HG03571 (cell line): Measurements from ENCODE around the gene CAMSAP1.
"Not testable (repeated sequence)": the region's sequence is repeated elsewhere in the genome, so short reads cannot be mapped to it uniquely, and the experiment has no call there.

Experiments used
- ATAC-seq: cut with Tn5 transposase; IDR thresholded peaks from one replicate; pipeline ENCODE4 v1.9.1; 2021; ENCODE audit not compliant: unreplicated experiment

Gene CAMSAP1, protein sequence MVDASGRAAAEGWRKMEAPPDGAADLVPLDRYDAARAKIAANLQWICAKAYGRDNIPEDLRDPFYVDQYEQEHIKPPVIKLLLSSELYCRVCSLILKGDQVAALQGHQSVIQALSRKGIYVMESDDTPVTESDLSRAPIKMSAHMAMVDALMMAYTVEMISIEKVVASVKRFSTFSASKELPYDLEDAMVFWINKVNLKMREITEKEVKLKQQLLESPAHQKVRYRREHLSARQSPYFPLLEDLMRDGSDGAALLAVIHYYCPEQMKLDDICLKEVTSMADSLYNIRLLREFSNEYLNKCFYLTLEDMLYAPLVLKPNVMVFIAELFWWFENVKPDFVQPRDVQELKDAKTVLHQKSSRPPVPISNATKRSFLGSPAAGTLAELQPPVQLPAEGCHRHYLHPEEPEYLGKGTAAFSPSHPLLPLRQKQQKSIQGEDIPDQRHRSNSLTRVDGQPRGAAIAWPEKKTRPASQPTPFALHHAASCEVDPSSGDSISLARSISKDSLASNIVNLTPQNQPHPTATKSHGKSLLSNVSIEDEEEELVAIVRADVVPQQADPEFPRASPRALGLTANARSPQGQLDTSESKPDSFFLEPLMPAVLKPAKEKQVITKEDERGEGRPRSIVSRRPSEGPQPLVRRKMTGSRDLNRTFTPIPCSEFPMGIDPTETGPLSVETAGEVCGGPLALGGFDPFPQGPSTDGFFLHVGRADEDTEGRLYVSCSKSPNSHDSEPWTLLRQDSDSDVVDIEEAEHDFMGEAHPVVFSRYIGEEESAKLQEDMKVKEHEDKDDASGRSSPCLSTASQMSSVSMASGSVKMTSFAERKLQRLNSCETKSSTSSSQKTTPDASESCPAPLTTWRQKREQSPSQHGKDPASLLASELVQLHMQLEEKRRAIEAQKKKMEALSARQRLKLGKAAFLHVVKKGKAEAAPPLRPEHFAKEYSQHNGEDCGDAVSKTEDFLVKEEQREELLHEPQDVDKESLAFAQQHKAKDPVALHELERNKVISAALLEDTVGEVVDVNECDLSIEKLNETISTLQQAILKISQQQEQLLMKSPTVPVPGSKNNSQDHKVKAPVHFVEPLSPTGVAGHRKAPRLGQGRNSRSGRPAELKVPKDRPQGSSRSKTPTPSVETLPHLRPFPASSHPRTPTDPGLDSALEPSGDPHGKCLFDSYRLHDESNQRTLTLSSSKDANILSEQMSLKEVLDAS (N-terminal part only)

DNA sequence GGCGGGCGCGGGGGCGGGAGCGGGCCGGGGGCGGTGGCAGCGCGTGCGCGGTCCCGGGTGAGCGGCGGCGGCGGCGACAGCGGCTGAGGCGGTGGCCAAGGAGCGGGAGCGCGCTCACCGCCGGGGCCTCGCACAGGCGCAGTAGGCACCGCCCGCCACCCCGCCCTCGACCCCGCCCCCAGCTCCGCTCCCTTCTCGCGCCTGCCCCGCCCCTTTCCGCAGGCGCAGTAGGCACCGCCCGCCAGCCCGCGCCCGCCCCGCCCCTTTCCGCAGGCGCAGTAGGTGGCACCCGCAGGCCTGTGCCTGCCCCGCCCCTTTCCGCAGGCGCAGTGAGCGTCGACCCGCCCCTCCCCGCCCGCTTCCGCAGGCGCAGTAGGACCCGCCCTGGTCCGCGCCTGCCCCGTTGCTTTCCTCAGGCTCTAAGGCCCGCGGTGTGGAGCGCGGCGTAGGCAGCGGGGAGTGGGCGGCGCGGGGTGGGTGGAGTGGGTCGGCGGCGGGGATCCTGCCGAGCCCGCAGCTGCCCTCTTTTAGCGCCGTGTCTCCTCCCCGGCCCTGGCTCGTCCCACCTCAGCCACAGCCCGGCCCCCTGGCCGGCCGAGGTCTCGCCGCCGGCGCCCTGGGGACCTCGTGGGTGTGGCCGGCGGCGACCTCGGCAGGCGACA, at the start of gene CAMSAP1:
Gene CAMSAP1, minus strand, starts transcription at position 116 of the 662 bp plus-strand sequence. CDS start 387 bp downstream, outside the sequence.
- peak; percentile 62 for ATAC-seq

DNA sequence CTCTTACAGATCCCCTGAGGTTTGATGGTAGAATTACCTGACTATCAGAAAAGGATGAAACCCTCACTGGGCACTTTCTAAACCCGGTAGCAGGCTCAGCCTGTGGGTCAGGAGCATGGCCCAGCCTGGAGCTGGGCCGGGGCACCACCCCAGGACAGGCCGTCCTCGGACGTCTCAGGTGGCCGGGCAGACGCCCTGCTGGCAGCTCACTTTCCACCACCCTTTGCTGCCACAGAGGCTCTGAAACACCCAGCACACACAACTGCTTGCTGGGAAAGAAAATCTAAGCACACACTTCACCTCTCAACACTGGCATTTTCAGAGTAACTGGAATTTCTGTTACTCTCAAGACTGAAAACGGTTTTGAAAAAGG, 49.4 kb upstream of the CAMSAP1 start:
- ATAC-seq = no peak

DNA sequence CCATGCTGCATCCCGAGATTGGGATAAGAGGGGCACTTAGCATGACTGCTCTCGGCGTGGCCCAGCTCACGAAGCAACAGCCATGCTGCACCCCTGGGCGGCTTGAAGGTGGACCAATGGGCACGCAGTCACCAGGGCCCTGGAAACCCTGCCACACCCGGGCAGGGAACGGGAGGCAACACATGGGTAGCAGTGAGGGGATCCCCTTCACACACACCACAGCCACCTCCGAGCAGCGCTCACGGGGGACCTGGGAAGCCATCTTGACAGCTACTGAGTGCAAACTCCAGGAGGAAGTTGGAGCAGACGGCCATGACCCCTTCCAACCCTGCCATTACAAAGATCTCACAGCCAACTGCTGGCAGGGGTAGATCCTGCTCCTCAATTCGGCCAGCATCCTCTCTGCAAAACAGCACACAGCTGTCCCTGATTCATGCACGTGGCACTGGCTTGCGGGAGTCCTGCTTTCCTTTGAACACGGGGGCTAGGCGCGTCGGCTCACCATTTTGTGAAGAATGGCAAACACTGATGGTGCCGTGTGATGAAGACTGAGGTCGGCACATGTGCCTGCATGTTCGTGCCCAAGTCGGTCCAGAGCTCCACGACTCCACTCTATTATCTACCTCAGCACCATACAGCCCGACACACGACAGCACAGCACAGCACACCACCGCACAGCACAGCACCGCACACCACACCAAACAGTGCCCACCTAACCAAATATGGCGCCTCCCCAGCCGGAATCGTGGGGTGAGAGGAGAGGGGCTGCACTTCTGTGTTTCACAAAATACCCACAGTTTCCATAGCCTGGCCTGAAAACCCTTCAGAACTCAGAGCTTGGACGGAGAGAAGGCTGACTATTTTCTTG, 48.8 kb upstream of the CAMSAP1 start:
- ATAC-seq = no peak

DNA sequence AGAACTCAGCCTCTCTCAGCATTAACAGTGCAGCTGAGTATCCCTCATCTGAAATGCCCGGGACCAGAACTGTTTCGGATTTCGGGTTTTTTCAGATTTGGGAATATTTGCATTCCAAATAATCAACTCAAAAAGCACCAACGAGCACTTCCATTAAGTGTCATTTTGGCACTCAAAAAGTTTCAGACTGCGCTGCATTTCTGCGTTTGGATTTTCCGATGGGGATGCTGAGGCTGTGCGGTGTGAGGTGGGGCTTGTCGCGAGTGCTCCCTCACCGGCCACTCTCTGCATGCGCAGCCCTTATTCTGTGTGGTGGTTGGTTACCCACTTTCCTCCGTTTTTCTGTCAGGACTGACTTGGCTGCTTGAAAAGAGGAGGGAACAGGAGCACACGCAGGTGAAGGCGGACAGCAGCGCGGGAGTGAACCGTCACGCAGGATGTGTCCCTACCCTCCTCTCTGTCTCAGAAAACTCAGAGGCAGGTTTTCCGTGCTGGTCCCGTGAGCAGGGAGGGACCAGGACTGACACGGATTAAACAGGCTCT, 45.4 kb upstream of the CAMSAP1 start:
- ATAC-seq = no peak

DNA sequence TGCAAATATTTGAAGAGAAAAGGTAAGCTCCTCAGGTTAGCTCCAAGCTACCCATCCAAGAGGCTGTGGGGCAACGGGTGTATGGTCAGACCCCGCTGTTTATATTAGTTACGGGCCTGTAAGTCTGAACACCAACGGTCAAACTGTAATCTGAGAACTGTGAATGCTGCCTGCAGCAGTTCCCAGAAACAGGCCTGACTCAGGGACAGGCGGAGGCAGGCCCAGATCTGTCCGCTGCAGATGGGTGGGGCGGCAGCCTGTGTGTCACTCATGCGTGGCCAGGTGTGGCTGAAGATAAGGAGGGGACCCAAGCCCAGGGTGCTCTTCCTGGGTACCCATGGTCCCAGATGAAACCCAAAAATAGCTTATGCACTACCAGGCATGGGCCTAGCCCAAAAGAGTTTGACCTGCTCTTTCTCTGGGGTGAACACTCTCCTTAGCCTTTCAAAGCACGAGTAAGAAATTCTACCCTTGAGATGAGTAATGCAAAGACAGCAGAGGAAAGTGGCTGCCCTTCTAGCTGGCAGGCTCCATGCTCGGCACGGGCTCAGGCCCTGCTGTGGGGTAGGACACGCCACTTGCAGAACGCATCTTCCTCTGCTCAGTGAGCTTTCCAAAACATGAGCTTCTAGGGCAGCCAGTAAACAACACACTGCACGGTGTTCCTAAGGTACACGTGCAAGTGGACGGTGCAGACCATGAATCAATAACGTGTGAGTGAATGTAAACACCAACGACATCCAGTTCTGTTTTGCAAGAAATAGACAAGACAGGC, 44.7 kb upstream of the CAMSAP1 start:
- no peak for ATAC-seq

DNA sequence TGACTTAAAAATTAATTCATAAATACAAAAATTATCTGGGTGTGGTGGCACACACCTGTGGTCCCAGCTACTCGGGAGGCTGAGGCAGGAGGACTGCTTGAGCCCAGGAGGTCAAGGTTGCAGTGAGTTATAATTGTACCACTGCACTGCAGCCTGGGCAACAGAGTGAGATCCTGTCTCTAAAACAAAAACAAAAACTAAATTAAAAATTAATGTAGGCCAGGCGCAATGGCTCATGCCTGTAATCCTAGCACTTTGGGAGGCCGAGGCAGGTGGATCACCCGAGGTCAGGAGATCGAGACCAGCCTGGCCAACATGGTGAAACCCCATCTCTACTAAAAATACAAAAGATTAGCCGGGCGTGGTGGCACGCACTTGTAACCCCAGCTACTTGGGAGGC, 44.0 kb upstream of the CAMSAP1 start:
- not testable (repeated sequence) for ATAC-seq

DNA sequence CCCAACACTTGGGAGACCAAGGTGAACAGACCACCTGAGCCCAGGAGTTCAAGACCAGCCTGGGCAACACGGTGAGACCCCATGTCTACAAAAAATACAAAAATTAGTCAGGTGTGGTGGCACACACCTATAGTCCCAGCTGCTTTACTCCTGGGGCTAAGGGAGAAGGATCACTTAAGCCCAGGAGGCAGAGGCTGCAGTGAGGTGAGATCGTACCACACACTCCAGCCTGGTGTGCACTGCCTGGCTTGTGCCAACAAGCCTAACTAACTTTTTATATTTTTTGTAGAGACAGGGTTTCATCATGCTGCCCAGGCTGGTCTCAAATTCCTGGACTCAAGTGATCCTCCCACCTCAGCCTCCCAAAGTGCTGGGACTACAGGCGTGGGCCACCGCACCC, 43.5 kb upstream of the CAMSAP1 start:
- not testable (repeated sequence) for ATAC-seq

DNA sequence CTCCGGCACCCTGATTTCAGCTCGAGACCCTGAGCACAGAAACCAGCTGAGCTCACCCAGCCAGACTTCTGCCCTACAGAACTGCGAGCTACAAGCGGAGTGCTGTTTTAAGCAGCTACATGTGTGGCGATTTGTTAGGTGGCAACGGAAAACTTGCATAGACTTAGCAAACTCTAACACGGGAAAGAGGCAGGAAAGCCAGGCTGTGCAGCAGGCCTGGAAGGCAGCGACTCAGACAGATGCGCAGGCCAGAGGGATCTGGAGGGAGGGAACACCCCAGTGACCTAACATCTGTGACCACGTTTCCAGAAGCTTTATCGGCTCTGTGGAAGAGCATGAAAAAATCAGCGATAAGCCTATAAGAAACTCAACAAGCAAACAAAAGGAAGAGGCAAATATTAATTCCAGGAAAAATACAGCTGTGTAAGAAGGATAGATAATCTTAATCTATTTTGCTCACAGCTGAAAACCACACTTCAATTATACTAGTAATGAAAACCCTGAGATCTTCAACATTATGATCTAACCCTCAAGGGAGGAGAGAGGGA, 42.9 kb upstream of the CAMSAP1 start:
- ATAC-seq = no peak

DNA sequence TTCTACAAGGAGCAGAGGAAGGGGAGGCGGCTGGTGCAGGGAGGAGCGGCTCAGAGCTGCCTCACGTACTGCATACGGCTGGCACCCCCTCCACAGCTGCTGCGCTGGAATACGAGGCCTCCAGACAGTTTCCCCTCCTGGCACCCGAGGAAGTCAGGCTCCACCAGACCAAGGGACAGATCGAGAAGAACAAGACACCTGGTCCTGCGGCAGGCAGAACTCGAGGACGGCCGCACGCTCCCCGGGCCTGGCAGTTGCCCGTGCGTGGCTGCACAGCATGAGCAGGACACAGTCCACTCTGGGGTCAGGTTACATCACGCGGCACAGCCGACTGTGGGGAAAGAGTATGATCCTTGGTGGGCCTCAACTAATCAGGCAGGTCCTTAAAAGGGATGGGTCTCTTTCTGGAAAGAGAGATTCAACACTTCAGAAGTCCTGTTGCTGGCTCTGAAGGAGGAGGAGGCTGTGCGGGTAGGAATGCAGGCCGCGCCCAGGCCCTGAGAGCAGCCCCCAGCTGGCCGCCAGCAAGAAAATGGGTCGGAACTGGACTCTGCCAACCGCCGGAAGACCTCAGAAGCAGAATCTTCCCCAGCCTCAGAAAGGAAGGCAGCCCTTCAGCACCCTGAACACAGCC, 42.3 kb upstream of the CAMSAP1 start:
- ATAC-seq = no peak

DNA sequence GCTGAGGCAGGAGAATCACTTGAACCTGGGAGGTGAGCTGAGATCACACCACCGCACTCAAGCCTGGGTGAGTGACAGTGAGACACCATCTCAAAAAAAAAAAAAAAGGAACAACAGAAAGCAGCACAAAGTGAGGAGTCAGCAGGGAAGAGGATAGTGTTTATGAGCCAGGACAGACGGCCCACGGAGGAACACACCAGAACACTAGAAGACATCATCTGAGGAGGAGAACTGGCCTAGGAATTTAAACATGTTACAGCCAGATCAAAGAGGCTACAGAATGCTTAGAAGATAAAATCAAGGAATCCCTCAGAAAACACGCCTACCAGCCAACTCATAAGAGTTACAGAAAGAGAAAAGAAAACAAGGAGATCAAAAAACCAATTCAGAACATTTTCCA, 41.6 kb upstream of the CAMSAP1 start:
- ATAC-seq = no peak

DNA sequence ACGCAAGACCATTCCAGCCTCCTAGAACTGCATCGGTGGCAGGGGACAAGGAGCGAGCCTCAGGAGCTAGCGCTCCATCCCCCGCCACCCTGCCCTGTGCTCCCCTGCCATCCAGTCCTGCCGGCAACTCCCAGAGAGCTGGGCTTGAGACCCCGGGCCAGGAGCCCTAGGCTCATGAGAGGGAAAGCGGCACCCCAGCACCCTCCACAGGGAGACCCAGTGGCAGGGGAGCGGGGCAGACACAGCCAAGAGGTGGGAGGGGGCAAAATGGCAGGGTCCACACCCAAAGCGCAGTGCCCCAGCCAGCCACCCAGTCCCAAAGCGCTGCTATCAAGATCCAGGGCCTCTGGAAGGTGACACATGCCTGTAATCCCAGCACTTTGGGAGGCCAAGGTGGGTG, 41.1 kb upstream of the CAMSAP1 start:
- ATAC-seq = no peak

DNA sequence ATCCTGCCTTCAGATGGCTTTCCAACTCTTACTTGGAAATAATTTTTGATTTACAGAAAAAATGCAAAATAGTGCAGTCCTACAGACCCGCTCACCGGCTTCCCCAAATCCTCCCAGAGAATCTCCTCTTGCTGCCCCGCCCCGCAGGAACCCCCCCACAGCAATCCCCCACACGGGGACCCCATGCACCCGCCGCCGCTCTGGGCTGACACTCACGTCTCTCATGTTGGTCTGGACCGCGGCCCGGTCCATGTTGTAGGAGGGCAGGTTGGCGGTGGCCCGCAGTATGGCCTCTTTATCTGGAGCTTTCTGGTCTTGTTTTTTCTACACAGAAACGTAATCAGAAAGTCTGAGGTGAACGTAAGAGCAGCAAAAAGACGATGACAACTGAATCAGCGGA, 40.2 kb upstream of the CAMSAP1 start:
- no peak for ATAC-seq

DNA sequence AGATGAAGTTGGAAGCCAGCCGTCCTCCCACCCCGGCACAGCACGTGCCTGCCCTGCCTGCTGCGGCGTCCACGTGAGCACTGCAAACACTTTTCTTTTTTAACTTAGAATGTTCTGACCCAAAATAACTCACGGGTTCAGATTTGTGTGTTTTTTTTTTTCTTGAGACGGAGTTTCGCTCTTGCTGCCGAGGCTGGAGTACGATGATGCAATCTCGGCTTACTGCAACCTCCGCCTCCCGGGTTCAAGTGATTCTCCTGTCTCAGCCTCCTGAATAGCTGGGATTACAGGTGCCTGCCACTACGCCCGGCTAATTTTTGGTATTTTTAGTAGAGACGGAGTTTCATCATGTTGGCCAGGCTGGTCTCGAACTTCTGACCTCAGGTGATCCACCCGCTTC, 39.8 kb upstream of the CAMSAP1 start:
- ATAC-seq = not testable (repeated sequence)

DNA sequence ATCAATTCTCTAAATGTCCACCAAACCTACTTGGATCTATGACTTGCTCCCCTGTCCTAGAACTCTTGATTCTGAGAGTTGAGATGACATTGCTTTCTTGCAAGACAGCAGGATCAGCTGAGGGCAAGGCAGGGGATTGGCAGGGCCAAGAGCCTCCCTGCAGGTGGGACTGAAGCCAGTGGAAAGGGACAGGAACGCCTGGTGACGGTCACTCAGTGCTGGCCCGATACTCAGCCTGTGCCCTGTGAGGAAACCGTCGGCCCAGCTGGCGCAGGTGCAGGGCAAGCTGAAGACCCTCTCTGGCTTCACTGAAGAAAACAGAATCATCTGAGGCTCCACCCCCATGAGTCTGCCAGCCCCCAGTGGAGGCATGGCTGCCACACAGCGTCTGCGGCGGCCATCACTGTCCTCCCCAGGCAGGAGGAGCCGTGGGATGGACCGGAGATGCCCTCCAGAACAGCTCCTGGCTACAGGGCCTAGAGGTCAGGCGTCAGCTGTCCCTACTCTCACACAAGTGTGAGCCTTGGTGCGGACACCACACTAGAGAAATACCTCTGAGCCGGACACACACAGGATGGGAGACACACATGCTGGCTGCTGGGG, 39.1 kb upstream of the CAMSAP1 start:
- ATAC-seq = no peak

DNA sequence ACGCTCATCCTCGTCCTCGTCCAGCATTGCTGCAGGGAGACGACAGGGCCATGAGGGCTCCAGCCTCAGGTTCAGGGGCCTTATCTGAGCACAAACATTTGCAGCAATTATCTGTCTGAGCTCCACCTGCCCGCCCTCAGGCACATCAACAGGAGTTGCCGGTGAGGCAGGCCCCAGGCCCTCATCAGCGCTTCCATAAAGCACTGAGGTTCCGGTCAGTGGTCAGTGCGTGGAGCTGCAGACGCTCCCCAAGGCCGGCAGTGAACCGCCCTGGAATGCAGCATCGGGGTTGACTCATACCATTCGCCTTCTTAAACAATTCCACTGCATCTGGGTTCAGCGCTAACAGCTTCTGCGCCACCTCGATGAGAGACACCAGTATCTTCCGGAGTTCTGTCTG, 38.6 kb upstream of the CAMSAP1 start:
- ATAC-seq = no peak

DNA sequence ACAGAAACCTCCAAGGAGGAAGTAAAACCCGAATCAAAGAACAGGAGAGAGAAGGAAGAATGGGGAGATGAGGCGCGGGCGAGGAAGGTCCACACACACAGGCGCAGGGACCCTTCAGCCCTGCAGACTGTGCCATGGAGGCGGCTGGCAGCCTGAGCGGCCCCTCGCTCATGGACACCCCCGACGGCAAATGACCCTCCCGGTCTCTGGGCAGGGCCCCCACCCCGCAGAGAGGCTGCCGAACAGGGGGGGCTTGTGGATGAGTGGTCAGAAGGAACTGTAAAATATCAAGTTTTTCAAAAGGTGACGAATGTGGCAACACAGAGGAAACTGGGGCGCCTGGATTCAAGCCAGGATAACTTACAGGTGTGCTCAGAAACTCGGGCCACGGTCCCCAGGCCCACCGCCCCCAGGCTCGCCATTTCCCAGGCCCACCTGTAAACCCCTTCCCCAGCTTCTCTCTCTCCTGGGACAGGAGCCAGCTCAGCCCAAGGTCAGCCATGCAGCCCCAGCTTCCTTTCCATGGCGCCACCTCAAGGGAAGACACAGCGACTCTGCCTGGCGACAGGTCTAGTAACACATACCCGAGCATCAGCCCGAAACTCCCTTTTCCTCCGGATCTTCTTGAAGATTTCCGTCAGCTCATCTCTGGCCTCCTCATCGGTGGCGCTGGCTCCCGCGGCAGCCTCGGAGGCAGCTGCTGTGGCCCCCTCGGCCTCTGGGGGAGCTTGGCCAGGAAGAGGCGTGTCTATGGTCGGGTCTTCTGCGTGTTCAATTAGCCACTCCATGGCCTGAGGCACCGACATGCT, 37.3 kb upstream of the CAMSAP1 start:
- ATAC-seq = no peak

DNA sequence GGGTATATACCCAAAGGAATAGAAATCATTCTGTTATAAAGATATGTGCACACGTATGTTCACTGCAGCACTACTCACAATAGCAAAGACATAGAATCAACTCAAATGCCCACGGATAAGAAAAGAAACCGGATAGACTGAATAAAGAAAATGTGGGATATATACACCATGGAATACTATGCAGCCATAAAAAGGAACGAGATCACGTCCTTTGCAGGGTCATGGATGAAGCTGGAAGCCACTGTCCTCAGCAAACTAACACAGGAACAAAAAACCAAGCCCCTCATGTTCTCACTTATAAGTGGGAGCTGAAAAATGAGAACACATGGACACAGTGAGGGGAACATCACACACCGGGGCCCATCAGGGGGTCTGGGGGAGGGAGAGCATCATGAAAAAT, 36.3 kb upstream of the CAMSAP1 start:
- ATAC-seq = not testable (repeated sequence)
